ENCODE measurements around the gene COL5A2. TPM values are rescaled to one million over a fixed set of nuclear protein-coding genes. Genes with fewer than 3 reads are reported as not detected.
A peak's percentile ranks its signal among the peaks of the same experiment; 100 is the strongest.

The COL5A2 gene
- total RNA-seq, 2 donors from 2014 or later = 99.4 to 135 TPM

DNA sequence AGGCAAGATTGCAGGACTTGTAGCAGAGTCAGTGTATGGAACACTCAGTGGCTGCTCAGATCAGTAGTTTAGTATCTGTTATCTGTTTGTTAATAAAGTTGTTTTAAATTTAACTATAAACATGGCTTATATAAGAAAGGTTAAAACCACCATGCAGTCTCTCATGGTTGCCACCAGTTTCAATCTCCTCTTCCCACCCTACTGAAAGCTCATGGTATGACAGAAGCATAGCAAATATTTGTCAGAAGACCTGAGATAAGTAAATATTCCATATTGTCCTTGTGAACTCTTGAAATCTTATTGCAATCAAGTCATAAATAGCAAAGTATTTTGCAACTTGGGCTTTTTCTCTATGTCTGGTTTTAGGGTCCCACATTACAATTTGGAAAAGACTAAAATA, 2.1 kb upstream of the COL5A2 start:
- no peak overlapping the region for H3K27ac ChIP-seq
- no peaks in the 10 kb centered on the region for H3K36me3 ChIP-seq
- H3K4me1 ChIP-seq (ENCODE audit: control insufficient read depth in 1 of 2, low read depth in 2 of 2) = peaks cover 0 to 10% of the 10 kb centered on the region in 2 donors
- H3K9me3 ChIP-seq = no peaks in the 10 kb centered on the region
- H3K4me3 ChIP-seq = no peak overlapping the region
- no peaks in the 10 kb centered on the region for H3K27me3 ChIP-seq (replicated peaks; ENCODE audit: insufficient read depth)
- TF ChIP-seq, protein P1, sequence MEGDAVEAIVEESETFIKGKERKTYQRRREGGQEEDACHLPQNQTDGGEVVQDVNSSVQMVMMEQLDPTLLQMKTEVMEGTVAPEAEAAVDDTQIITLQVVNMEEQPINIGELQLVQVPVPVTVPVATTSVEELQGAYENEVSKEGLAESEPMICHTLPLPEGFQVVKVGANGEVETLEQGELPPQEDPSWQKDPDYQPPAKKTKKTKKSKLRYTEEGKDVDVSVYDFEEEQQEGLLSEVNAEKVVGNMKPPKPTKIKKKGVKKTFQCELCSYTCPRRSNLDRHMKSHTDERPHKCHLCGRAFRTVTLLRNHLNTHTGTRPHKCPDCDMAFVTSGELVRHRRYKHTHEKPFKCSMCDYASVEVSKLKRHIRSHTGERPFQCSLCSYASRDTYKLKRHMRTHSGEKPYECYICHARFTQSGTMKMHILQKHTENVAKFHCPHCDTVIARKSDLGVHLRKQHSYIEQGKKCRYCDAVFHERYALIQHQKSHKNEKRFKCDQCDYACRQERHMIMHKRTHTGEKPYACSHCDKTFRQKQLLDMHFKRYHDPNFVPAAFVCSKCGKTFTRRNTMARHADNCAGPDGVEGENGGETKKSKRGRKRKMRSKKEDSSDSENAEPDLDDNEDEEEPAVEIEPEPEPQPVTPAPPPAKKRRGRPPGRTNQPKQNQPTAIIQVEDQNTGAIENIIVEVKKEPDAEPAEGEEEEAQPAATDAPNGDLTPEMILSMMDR (IDR thresholded peaks at IDR 0.05) = no peak
- DNase-seq (ENCODE audit: low spot score) (no peak), ATAC-seq (ENCODE audit: insufficient number of reproducible peaks, low FRiP score, low read depth) (no peak)

DNA sequence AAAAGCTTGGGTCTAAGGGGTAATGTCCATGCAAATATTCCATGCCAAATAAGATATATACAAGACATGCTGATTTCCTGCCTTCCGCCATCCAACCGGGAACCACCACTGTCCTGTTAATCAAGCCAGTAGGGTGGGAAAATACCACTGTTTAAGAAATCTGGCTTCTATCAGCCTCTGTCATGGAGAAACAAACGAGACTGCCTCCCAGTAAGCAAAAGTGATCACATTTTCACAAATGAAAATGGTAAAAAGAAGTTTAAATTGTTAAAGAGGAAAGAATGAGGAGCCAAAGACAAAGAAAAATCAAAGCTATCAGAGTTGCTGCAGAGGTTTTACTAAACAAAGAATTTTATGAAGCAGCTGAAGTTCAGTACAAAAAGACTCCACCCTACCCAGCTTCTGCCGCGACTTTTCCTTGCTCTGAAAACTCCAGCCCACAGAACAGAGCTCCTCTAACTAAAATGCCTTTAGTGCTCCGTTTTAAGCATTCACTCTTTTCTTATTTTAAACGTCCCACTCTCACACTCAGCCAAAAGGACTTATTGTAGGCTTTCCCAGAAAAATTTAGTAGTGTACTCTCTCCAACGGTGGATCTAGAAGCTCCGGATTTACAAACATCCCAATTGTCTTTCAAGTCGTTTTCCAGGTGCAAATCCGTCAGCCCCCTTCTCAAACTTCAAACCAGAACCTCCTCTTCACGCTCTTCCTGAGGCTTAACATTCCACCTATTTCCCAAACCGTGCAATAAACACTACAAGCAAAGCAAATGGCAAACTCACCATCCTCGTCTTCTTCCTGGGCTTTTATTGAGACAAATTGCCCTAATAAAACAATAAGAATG, 613 bp downstream of the COL5A2 start:
- H3K36me3 ChIP-seq = no peaks in the 10 kb centered on the region
- H3K27ac ChIP-seq = peak overlapping the region; percentile 75 to 88
- H3K4me1 ChIP-seq (ENCODE audit: control insufficient read depth in 1 of 2, low read depth in 2 of 2) = peaks cover 0 to 20% of the 10 kb centered on the region in 2 donors
- no peaks in the 10 kb centered on the region for H3K9me3 ChIP-seq
- ATAC-seq (ENCODE audit: insufficient number of reproducible peaks, low FRiP score, low read depth) (no peak), DNase-seq (ENCODE audit: low spot score) (no peak)
- TF ChIP-seq, protein P1 (IDR thresholded peaks at IDR 0.05) = no peak
- H3K27me3 ChIP-seq (replicated peaks; ENCODE audit: insufficient read depth) = no peaks in the 10 kb centered on the region
- H3K4me3 ChIP-seq = peak overlapping the region; percentile 84

DNA sequence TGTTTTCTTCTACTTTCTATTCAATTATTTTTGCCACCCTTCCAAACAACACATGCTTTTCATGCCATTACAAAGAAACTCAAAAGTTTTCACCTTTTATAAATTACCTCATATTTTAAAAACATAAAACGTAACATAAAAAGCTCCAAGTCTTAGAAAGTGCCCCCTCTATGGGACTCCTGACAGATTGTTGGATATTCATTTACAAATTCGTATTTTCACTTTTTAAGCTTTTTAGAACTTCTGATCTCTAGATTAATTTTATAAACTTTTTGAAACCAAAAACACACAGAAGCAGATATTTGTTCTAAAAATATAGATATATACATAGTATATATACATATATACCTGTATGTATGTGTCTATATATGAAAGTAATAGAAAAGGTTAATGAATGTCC, 1.5 kb downstream of the COL5A2 start:
- H3K36me3 ChIP-seq = no peaks in the 10 kb centered on the region
- H3K27ac ChIP-seq = peak overlapping the region in 1 of 2 donors; percentile 88
- no peaks in the 10 kb centered on the region for H3K27me3 ChIP-seq (replicated peaks; ENCODE audit: insufficient read depth)
- peaks cover 0 to 23% of the 10 kb centered on the region in 2 donors for H3K4me1 ChIP-seq (ENCODE audit: control insufficient read depth in 1 of 2, low read depth in 2 of 2)
- no peaks in the 10 kb centered on the region for H3K9me3 ChIP-seq
- peak overlapping the region; percentile 84 for H3K4me3 ChIP-seq
- TF ChIP-seq, protein P1 (IDR thresholded peaks at IDR 0.05) = peak; percentile 30
- ATAC-seq (ENCODE audit: insufficient number of reproducible peaks, low FRiP score, low read depth) (no peak), DNase-seq (ENCODE audit: low spot score) (no peak)

DNA sequence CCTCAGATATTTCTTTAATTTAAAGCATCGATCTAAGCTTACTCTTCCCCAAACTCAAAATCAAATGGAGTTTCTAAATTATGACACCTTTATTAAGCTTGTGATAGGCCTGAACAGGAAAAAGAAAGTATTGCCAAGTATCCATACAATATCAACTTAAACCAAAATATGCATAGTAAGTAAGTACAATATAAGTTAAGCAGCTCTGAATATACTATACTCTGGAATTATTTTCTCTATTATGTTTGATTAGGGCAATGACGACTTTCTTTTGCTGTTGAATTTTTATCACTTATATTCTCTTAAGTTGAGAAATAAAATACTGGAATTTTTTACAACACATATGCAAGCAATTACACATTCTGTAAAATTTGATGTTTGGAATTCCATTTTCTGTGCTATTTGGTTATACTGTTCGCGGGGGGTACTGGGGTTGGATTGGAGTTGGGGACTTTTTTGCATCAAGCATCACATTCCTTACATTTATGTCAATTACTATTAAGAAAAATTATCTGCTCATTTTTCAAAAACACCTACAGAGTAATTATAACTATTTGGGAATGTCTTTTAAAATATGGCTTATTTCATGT, 2.2 kb downstream of the COL5A2 start:
- Histone ChIP-seq H3K4me1 (ENCODE audit: control insufficient read depth in 1 of 2, low read depth in 2 of 2) (peaks cover 2 to 25% of the 10 kb centered on the region in 2 donors), H3K36me3 (no peaks in the 10 kb centered on the region), H3K9me3 (no peaks in the 10 kb centered on the region), H3K27ac (peak overlapping the region in 1 of 2 donors; percentile 18), H3K4me3 (peak overlapping the region; percentile 84), H3K27me3 (replicated peaks; ENCODE audit: insufficient read depth) (no peaks in the 10 kb centered on the region)
- TF ChIP-seq, protein P1 (IDR thresholded peaks at IDR 0.05) = no peak
- DNase-seq (ENCODE audit: low spot score) = no peak
- no peak for ATAC-seq (ENCODE audit: insufficient number of reproducible peaks, low FRiP score, low read depth)

DNA sequence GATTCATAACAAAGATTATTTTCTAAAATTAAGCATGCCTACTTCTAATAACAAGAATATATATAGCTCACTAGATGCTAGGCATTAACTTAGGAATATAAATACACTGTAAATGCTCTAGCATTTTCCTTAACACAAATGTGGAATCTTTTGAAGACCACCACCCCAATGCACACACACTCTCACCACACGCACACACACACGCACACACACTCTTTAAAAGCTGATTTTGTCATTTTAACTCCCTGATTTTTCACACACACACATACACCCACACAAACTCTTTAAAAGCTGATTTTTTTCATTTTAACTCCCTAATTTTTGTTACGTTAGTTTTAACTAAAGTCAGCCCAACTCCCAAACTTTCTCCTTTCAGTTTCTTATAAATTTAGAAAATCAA, 3.0 kb downstream of the COL5A2 start:
- Histone ChIP-seq H3K4me3 (peak overlapping the region; percentile 84), H3K27me3 (replicated peaks; ENCODE audit: insufficient read depth) (no peaks in the 10 kb centered on the region), H3K9me3 (no peaks in the 10 kb centered on the region), H3K36me3 (no peaks in the 10 kb centered on the region), H3K4me1 (ENCODE audit: control insufficient read depth in 1 of 2, low read depth in 2 of 2) (peaks cover 10 to 34% of the 10 kb centered on the region in 2 donors), H3K27ac (peak overlapping the region in 1 of 2 donors; percentile 18)
- ATAC-seq (ENCODE audit: insufficient number of reproducible peaks, low FRiP score, low read depth) (no peak), DNase-seq (ENCODE audit: low spot score) (no peak)
- TF ChIP-seq, protein P1 (IDR thresholded peaks at IDR 0.05) = no peak
